Stomach (tissue), 9 donors: ENCODE results near the gene PRTN3. TPM values are rescaled to one million over a fixed set of nuclear protein-coding genes. Genes with fewer than 3 reads are reported as not detected.

ENCODE experiments used
- DNase-seq, 2 donors: peaks; one replicate each; pipeline versions ENCODE4 v3.0.0 to v3.0.0-alpha.2; 2013 to 2019
- H3K27ac ChIP-seq, 5 donors: fragments of 200-600 bp in 4 of 5; sonication (generic) in 4 of 5; one replicate each; pipeline ENCODE4 v1.5.1; 2013 to 2019; ENCODE audit warnings: mild to moderate bottlenecking in 1 of 5, moderate library complexity in 1 of 5
- H3K27me3 ChIP-seq, 3 donors: fragments of 200-600 bp; sonication (generic); one replicate each; pipeline ENCODE4 v1.5.1; 2017 to 2019; ENCODE audit warnings: mixed run types in 1 of 3
- H3K36me3 ChIP-seq, 4 donors: fragments of 200-600 bp; sonication (generic); 1 replicate in 3 of 4; 2 replicates in 1 of 4; pipeline ENCODE4 v1.5.1; 2016 to 2019
- H3K4me1 ChIP-seq, 4 donors: fragments of 200-600 bp; sonication (generic); one replicate each; pipeline ENCODE4 v1.5.1; 2016 to 2019
- H3K4me3 ChIP-seq, 4 donors: fragments of 200-600 bp; sonication (generic) in 3 of 4; one replicate each; pipeline ENCODE4 v1.5.1; 2016 to 2019; ENCODE audit warnings: mild to moderate bottlenecking in 1 of 4
- H3K9me3 ChIP-seq, 4 donors: fragments of 200-600 bp; sonication (generic); one replicate each; pipeline ENCODE4 v1.5.1; 2016 to 2019
- CTCF ChIP-seq, 7 experiments: fragments of 450-650 bp in 4 of 7; fragments of 200-600 bp in 3 of 7; sonication (generic) in 3 of 7; IDR thresholded peaks; one replicate each; pipeline ENCODE4 v1.5.1; 2016 to 2019; ENCODE audit warnings: antibody characterized with exemption in 7 of 7, control low read depth in 2 of 7, mild to moderate bottlenecking in 1 of 7
- EP300 ChIP-seq: sonication (generic); formaldehyde crosslinking; IDR thresholded peaks from one replicate; pipeline ENCODE4 v1.6.1; 2017; ENCODE audit warnings: antibody characterized with exemption
- POLR2A ChIP-seq, 4 donors: fragments of 450-650 bp; IDR thresholded peaks; one replicate each; pipeline ENCODE4 v1.6.1; 2016; ENCODE audit warnings: antibody characterized with exemption in 4 of 4, control low read depth in 2 of 4, mild to moderate bottlenecking in 1 of 4, moderate library complexity in 1 of 4
- POLR2AphosphoS5 ChIP-seq, 3 donors: sonication (generic); formaldehyde crosslinking; IDR thresholded peaks; one replicate each; pipeline ENCODE4 v1.6.1; 2016; ENCODE audit warnings: antibody characterized with exemption in 3 of 3
- WGBS, 5 donors: extraction: QIAGEN DNeasy Blood & Tissue Kit in 3 of 5; methylation state at CpG; one replicate each; pipeline versions ENCODE4 v1.1.5 to v1.1.7; 2013 to 2018; 5-methylcytosine and 5-hydroxymethylcytosine counted together
- intact Hi-C: fragments of 100-400 bp; cut with DNase I; formaldehyde crosslinking; loops from one replicate; pipeline ENCODE4 v1.15.1; 2023; ENCODE audit warnings: low total_unique reads
- polyA plus RNA-seq, 3 donors: library from polyadenylated mRNA; stranded (reverse); fragments of 200-250 nt; gene quantifications; one replicate each; pipeline ENCODE4 v1.2.3, GENCODE V29; 2013
- total RNA-seq, 5 donors: library from RNA; depleted of rRNA; stranded (reverse); fragments of >200 nt; gene quantifications; one replicate each; pipeline versions ENCODE4 v1.1.0 to v1.2.3, GENCODE V29; 2014 to 2016
- donor health status: healthy with polysubstance abuse.
- donor health status: Bipolar disorder and iron deficiency.
- donor health status: healthy.

Gene PRTN3
- total and polyA plus RNA-seq, 8 donors = 0.15 to 2.6 TPM; not detected in 6

- intact Hi-C loops = no loop called here
- TF ChIP-seq EP300 (no peak), POLR2A (IDR thresholded peaks at IDR 0.05) (no peak), CTCF (IDR thresholded peaks at IDR 0.05) (no peak), POLR2AphosphoS5 (IDR thresholded peaks at IDR 0.05) (no peak)
- Histone ChIP-seq H3K4me3 (peak overlapping the region; percentile 96 to 99 (median 97)), H3K27me3 (no peaks in the 10 kb centered on the region), H3K4me1 (peaks cover 64 to 76% (median 74%) of the 10 kb centered on the region in 4 donors), H3K36me3 (peaks cover 24 to 43% (median 33%) of the 10 kb centered on the region in 4 donors), H3K9me3 (no peaks in the 10 kb centered on the region), H3K27ac (peak overlapping the region; percentile 94 to 100 (median 96))
- peak in 1 of 2 donors; percentile 61 for DNase-seq
- WGBS, 5 donors = 1 to 12% (median 8%) methylated on average over 13 to 28 of the region's 28 CpGs
Measured at GRCh38 chr19:799076-799881, 41.5 kb upstream of the PRTN3 start.

DNA sequence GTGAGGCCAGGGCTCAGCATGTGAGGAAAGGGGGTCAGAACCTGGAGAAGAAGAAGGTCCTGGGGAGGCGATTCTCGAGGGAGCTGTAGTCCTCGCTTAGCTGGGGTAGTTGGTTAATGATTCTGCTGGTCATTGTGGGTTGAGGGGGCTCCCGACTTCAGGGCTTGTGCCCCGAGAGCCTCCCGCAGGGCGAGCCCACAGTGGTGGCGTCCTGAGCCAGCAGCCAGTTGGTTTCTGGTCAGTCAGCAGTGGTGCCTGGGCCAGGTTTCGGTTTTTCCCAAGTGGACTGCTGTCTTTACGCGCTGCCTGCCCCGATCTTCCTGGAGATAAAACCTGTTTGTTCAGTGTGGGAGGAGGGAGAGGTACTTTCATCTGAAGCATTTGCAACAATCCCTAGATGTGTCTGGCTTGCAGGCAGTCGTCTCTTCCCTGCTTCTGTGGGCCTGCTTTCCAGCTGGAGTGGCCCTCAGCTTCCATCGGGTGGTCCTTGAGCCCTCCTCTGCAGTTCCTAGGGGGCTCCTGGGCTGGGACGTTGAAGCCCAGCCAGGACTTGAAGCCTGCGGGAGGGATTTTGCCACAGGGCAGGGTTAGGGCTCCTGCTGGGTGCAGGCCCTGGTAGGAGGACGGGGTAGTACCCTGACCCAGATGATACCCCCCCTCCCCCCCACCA lies 40.3 kb upstream of the PRTN3 start:
- peak overlapping the region; percentile 8 to 97 (median 59) for H3K4me3 ChIP-seq
- no peaks in the 10 kb centered on the region for H3K9me3 ChIP-seq
- DNase-seq = peak; percentile 69 to 70
- peak overlapping the region; percentile 43 to 100 (median 96) for H3K27ac ChIP-seq
- WGBS, 5 donors = 17 to 34% (median 23%) methylated on average over 8 to 17 of the region's 17 CpGs
- H3K27me3 ChIP-seq = no peaks in the 10 kb centered on the region
- intact Hi-C loops = no loop called here
- H3K4me1 ChIP-seq = peaks cover 62 to 82% (median 72%) of the 10 kb centered on the region in 4 donors
- TF ChIP-seq POLR2AphosphoS5 (IDR thresholded peaks at IDR 0.05) (peak in 2 of 3 donors; percentile 8 to 30), CTCF (IDR thresholded peaks at IDR 0.05) (no peak)
- peaks cover 36 to 55% (median 45%) of the 10 kb centered on the region in 4 donors for H3K36me3 ChIP-seq

- TF ChIP-seq CTCF (IDR thresholded peaks at IDR 0.05) (no peak), POLR2AphosphoS5 (IDR thresholded peaks at IDR 0.05) (peak in 1 of 3 donors; percentile 59), EP300 (no peak)
- DNase-seq = peak; percentile 79 to 84
- Histone ChIP-seq H3K4me1 (peaks cover 55 to 78% (median 64%) of the 10 kb centered on the region in 4 donors), H3K27me3 (no peaks in the 10 kb centered on the region), H3K4me3 (peak overlapping the region; percentile 11 to 97 (median 59)), H3K9me3 (no peaks in the 10 kb centered on the region), H3K36me3 (peaks cover 43 to 63% (median 53%) of the 10 kb centered on the region in 4 donors), H3K27ac (peak overlapping the region; percentile 43 to 100 (median 96))
- intact Hi-C loops = no loop called here
- 17 to 29% (median 24%) methylated on average over 17 to 29 of the region's 29 CpGs for WGBS, 5 donors
Measured at GRCh38 chr19:801030-801860, 39.6 kb upstream of the PRTN3 start.
